Kidney glomerular epithelial cell (primary cell): ENCODE data around the gene ZEB1.
"Not testable (repeated sequence)": the region's sequence is repeated elsewhere in the genome, so short reads cannot be mapped to it uniquely, and the experiment has no call there.

Experiments
- DNase-seq: peaks from one replicate; lab custom pipeline; 2025; lab: John Stamatoyannopoulos, UW

Gene ZEB1

DNA sequence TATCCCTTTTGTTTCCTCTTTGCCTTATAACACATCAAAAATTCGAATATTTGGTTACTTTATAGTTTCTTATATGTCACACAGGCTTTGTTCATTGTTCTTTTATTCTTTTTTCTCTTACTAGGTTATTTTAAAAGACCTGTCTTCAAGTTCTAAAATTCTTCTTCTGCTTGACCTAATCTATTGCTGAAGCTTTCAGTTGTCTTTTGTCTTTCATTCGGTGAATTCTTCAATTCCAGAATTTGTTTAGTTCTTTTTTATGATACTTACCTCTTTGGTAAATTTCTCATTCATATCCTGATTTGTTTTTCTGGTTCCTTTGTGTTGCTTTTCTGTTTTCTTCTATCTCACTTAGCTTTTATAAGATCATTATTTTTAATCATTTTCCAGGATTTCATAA, 188.4 kb downstream of the ZEB1 start:
- DNase-seq: no peak

DNA sequence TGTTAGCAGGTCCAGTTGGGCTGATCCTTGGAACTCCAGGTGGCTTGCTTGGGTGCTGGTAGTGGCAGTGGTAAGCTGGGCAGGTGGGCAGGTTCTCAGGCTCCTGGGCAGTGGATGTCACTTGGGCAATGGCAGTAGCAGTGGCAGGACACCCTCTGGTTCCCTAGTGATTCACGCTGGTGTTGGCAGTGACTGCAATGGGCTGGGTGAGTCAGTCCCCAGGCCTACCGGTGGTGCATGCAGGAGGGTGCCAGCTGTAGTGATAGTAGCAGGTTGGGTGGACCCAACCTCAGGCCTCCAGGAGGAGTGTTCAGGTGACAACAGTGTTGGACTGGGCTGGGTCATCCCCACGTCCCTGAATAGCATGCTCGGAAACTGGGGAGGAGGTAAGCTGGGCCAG, 189.2 kb downstream of the ZEB1 start:
- no peak for DNase-seq

DNA sequence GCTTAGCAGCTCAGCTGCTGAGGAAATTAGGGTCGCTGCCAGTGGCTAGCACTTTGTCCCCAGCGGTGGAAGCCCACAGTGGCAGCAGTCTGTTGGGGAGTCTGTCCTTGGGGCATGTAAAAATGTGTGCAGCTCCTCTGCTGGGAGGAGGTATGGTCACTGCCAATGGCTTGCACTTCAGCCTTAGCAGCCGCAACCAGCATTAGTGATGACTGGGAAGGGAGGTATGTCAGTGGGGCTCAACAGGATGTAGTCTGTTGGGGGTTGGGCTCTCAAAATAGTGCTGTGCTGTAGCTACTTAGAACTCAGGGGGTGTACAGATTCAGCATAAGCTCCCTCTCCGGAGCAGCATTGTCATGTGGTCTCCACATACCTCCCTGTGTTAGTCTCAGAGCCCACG, 189.9 kb downstream of the ZEB1 start:
- no peak for DNase-seq

DNA sequence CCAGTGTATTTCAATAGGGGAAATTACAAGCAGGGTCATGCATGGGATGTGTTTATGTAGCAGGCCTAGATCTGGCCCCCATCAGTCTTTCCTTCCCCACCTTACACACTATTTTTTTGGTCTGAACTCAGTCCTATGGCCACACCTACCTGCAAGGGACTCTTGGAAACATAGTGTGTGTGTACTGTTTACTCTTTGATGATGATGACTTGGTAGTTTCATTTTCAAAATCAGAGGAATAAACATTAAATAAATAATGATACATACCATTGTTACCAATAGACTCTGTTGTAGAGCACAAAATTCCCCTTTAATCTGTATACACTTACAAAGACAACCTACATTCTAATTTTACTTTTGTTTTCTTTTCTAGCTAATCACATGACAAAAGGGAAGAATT, 191.0 kb downstream of the ZEB1 start:
- no peak for DNase-seq

GRCh38 chr10:31515116-31515515, 196.1 kb downstream of the ZEB1 start:
- DNase-seq: no peak

- DNase-seq: no peak
Observed at GRCh38 chr10:31515819-31516402, 196.9 kb downstream of the ZEB1 start.

DNA sequence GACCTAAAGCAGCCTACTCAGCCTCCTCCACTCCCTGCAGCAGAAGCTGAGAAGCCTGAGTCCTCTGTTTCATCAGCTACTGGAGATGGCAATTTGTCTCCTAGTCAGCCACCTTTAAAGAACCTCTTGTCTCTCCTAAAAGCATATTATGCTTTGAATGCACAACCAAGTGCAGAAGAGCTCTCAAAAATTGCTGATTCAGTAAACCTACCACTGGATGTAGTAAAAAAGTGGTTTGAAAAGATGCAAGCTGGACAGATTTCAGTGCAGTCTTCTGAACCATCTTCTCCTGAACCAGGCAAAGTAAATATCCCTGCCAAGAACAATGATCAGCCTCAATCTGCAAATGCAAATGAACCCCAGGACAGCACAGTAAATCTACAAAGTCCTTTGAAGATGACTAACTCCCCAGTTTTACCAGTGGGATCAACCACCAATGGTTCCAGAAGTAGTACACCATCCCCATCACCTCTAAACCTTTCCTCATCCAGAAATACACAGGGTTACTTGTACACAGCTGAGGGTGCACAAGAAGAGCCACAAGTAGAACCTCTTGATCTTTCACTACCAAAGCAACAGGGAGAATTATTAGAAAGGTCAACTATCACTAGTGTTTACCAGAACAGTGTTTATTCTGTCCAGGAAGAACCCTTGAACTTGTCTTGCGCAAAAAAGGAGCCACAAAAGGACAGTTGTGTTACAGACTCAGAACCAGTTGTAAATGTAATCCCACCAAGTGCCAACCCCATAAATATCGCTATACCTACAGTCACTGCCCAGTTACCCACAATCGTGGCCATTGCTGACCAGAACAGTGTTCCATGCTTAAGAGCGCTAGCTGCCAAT, 202.2 kb downstream of the ZEB1 start:
- no peak for DNase-seq

DNA sequence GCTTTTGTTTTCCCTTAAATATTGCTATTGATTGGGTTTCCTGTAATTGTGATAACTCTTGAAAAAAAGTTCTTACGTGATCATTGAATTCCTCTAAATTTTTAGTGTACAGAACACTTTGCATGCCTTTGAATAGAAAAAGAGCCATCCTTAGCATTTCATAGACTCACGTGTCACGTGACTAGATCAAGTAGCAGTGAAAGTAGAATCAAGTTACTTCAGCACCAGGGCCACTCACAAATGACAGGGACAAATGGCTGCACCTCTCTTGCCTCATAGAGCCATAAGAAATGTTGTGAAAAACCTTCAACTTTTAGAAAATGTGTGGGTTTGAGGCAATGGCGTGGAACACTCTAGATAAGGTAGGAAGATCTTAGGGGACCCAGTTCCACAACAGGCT, 203.8 kb downstream of the ZEB1 start:
- DNase-seq: no peak

DNA sequence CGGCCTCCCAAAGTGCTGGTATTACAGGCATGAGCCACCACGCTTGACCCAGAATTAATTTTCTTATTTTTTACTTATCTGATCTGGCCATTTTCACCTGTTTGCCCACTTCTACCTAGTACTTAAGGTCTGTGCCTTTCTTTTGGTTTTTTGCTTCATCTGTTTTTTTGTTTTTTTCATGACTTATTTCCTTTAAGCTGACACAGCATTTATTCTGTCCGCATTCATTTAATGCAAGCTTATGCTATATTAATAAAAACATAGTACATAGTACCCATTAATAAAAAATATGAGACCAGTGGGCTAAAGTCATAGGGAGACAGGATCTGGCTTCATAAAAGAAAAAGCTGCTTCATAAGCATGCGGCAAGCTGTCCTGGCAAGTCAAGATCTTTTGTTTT, 205.4 kb downstream of the ZEB1 start:
- DNase-seq: no peak

DNA sequence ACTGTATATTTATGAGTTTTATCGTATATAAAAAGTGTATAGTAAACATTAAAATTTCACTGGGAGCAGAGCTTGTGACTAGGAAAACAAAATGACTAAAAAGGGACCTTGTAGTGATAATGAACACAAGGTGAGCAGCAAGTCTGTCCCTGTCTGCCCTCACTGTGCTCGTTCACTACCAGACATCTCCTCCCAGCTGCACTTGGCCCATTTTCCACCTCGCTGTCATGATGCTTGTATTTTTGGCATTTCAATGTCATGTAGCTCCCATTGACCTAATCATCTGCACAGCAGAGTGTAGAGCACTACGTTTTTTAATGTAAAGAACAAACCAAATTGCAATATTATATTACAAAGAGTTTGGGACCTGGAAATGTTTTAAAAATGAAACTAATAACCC, 207.2 kb downstream of the ZEB1 start:
- DNase-seq: no peak

GRCh38 chr10:31526681-31527080, 207.7 kb downstream of the ZEB1 start:
- no peak for DNase-seq

GRCh38 chr10:31528831-31529230, 209.8 kb downstream of the ZEB1 start:
- DNase-seq: no peak

DNA sequence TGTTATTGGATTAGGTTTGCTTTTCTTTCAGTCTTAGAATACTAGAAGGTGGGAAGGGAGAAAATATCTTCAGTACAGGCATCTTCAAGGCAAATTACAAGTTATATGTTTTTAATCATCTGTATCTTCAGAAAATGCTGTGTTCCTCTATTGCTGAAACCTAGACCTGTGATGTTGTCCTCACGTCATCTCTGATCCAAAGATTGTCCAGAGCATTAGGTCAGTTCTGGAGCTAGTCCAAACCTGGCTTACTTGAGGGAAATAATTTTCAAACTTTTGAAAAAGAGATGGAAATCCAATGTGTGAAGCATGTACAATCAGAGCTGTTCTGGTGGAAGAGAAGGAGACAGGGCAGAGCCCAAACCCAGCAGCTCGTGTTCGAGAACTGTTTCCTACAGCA, 217.3 kb downstream of the ZEB1 start:
- no peak for DNase-seq

GRCh38 chr10:31549896-31550295, 230.9 kb downstream of the ZEB1 start:
- DNase-seq: no peak

GRCh38 chr10:31554556-31554955, 235.5 kb downstream of the ZEB1 start:
- DNase-seq: no peak

DNA sequence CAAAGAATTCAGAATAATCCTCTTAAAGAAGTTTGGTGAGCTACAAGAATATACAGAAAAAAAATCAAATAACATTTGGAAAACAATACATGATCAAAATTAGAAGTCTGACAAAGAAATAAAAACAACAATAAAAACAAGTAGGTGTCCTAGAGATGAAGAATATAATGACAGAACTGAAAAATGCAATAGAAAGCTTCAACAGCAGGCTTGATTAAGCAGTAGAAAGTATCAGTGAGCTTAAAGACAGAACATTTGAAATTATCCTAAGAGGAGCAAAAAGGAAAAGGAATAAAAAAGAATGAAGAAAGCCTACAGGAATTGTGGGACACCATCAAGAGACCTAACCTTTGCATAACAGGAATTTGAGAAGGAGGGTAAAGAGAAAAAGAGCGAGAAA, 238.8 kb downstream of the ZEB1 start:
- DNase-seq: no peak

GRCh38 chr10:31568252-31568861, 249.3 kb downstream of the ZEB1 start:
- not testable (repeated sequence) for DNase-seq

- DNase-seq: no peak
Observed at GRCh38 chr10:31574577-31574976, 255.6 kb downstream of the ZEB1 start.

DNA sequence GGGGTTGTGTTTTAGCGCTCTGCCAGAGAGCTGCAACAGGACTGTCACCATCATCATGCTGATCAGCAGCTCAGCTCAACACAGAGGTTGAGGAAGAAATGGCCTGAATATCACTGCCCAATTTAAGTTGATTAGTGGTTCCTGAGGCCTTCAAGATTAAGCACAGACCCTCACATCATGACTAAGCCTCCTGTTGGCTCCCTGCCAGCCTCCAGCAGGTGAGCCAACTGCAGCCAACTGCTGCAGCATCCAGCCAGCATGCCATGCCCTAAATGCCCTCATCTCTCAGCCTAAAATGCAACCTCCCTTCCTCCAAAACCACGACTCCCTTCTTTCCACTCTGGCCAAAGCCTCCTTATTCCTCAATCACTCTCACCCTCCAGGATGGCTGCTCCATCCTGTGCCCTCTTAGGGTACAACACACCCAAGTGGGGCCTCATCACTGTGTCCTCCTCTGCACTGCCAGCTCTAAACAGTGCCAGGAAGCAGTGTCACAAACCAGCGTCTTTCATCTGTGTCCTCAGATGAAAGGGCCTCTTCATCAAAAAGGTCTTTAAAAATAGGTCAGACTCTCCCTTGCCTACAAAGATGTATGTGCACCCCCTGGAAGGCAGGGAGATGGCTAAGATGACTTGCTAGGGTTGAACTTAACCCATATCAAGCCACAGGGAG, 259.3 kb downstream of the ZEB1 start:
- no peak for DNase-seq

DNA sequence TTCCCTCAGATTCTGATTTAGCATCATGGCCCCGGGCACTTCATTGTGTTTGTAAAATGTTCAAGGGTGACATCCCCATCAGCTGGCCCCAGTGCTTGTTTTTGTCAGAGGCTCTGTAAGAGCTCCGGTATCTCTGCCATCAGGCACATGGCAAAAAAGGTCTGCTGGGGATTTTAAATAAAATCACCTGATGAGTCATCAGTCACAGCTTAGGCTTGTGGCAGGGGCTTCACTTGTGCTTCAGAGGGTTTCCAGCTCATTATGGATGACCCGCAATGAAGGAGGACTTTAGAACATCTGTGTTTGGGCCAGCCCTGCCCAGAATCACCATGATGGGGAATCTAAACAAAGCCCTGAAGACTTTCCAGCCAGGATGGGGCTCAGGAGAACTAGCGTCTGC, 259.9 kb downstream of the ZEB1 start:
- DNase-seq: no peak
